Skin of body (tissue), 2 donors: ENCODE data around the gene MPZL2. TPM values are rescaled to one million over a fixed set of nuclear protein-coding genes. Genes with fewer than 3 reads are reported as not detected.

ENCODE experiments used
- DNase-seq: peaks from one replicate; lab custom pipeline; 2025; lab: John Stamatoyannopoulos, UW
- total RNA-seq: library from RNA; depleted of rRNA; stranded (reverse); fragments of >200 nt; gene quantifications from one replicate; pipeline ENCODE4 v1.2.3, GENCODE V29; 2014

MPZL2 gene
- total RNA-seq, 1 donor from 2014 or later: 56.5 TPM

DNA sequence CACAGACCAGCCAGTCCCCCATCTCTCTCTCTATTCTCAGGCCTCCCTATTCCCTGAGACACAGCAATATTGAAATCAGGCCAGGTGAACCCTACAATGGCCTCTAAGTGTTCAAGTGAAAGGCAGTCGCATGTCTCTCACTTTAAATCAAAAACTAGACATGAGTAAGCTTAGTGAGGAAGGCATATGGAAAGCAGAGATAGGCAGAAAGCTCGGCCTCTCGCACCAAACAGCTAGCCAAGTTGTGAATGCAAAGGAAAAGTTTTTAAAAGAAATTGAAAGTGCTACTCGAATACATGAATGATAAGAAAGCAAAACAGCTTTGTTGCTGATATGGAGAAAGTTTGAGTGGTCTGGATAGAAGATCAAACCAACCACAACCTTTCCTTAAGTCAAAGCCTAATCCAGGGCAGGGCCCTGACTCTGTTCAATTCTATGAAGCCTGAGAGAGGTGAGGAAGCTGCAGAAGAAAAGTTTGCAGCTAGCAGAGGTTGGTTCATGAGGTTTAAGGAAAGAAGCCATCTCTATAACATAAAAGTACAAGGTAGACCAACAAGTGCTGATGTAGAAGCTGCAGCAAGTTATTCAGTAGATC, 19.8 kb upstream of the MPZL2 start:
- DNase-seq: no peak

DNA sequence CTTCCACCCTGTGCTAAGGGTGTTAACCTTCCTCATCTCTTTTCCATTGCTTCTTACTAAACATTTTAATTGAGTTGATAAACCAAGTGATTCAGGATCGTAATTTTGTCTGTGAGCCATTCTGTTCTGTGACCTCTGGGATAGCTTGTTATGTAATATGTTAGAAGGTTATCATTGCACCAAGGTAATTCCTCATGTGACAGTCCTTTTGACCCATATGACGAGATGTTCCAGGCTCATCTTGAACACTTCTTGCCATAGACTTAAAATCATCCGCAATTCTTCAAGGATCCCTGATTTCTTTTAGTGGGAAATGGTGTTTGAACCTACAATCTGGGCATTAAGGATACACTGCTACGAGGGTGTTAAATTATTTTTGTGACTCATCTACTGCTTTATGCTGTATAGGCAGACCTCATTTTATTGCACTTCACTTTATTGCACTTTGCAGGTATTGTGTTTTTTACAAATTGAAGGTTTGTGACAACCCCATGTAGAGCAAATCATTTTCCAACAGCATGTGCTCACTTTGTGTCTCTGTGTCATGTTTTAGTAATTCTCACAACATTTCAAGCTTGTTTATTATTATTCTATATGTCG, 19.0 kb upstream of the MPZL2 start:
- DNase-seq: no peak

DNA sequence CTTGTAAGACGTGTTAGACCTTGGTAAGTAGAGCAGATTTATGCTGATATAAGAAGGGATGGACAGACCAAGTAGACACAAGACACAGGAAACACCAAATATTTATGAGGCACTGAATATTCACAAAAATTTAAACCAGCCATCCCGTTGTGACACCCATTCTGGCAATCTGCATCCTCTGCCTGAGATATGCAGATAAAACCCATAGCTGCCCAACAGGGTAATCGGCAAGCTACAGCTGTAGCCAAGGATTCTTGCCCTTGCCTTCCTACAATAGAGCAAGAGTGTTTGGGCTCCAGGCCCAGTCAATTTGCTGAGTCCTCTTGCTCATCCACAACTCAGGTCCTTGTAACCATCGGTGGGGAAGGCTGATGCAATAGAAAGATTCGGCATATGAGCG, 18.5 kb upstream of the MPZL2 start:
- no peak for DNase-seq

DNA sequence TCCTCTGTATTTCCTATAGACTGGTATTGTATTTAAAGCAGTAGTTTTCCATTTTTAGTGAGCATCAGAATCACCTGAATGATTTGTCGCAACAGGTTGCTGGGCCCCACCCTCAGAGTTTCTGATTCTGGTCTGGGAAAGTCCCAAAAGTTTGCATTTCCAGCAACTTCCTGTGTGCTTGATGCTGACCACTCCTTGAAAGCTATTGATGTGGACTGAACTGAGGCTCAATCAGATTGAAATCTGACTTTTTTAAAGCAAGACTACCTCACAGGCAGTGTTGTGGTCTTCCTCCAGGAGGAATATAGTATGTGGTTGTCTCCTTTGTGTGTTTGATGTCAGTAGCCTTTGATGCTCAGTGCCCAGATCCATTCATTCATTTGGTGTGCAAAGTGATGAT, 17.2 kb upstream of the MPZL2 start:
- DNase-seq: no peak

DNA sequence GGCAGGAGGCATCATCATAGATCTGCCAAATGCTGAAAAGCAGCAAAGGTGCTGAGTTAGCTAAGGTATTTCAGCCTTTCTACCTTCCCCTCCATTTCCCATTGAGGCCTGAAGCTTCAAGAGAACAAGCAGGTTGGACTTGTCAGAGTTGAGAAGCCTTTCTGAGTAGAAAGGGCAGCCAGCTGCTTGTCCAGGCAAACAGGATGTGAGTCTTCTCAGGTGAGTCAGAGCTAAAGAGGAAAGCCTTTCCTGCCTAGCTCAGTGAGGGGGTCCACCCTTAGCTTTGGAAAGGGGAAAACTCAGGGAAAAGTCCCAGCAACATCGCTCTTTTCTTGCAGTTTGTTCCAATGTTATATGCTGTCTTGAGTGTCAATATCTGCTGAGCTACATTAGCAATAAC, 13.2 kb upstream of the MPZL2 start:
- no peak for DNase-seq

DNA sequence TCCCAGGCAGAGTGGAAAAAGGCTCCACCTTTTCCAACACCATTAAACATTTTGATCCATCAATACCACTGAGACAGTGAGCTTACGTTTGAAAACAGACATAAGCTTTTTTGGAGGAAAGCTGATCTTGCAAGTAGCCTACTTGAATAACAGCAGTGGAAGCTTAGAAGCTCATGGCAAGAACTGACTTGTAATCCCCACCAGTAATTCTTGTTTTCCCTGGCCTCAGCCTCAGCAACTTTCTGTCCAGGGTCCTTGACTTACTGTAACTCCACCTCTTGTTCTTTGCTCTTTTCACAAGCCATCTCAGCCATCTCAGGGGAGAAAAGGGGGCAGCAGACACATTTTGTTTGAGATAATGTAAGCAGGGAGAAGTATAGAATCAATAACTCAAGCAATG, 12.3 kb upstream of the MPZL2 start:
- DNase-seq: no peak

DNA sequence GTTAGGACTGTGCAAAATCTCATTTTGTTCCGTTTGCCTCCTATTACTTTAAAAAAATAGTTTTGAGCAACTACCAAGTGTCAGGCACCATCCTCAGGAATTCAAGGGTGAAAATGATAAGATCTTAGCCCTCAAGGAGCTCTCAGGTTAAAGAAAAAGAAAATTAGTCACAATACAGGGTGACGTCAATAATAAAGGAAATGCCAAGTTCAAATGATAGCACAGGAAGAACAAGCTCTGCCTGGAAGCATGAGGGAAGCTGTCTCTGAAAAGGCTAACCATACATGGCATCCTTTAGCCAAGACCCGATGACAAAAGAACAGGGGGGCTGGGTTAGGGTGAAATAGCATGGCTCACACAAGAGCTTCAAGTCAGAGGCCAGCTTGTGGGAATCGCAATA, 11.1 kb upstream of the MPZL2 start:
- DNase-seq: no peak

DNA sequence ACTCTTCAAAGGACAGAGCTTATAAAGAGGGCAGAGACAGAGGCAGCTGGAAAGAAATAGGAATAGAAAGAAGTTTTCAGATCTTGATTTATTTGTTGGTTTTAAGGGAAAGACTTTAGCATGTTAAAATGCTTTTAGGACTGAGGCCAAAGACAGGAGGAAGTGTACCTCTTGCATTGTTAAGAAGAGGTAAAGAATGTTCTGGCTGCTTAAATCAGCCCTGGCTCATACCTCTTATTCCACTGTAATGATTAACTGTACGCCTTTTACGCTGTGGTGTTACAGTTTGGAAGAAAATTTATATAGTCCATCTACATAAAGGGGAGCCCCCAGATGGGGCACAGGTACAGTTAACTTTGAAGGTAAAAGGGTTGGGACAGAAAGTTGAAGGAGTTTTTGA, 10.1 kb upstream of the MPZL2 start:
- no peak for DNase-seq

DNA sequence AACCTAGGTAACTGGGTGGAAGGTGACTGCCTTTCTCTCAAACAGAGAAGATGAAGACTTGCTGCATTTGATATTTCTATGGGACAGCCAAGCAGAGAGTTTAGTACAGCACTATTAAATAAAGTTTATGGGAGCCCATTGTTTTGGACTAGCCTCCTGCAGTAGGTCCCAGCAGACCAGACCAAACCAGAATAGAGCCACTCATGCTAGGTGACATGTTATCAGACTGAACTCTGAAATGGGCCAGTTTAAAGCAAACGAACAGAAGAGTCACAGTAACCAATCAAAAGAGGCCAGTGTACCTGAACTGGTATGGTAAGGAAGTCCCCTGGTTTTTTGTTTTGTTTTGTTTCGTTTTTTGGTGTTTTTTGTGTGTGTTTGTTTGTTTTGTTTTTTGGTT, 7.9 kb upstream of the MPZL2 start:
- no peak for DNase-seq

DNA sequence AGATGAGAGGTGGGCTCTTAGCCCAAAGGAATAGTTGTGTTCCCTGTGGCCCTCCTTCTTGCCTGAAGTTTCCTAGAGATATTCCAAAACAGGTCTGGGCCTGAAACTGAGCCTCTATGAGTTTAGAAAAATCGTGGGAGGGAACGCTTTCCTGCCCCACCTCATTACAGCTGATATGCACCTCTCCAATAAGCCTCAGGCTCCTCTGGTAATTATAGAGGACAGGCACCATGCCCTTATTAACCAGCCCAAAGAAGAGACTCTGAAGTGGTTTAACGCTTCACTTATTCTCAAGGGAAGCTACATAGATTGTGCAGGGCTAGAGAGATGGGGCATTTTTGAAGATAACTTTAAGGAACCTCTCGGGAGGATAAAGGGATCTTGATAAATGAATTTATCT, 3.4 kb upstream of the MPZL2 start:
- no peak for DNase-seq

DNA sequence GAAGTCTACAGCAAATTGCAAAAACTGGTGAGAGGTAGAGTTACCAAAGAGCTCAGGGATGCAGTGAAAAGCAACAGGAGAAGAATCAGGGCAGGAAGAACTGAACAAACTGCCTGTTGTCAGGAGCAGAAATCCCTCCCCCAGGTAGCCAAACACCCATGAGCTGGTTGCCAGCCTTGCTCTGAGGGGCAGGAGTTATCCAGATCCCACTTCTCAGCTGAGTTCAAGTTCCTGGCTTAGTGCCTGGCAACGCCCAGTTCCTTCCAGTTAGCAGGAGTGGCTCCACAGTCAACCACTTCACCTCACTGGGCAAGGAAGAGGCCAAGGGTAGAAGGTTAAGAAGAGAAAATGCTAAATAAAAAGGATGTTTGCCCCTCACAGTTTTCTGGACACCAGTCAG, 1.9 kb upstream of the MPZL2 start:
- DNase-seq: no peak

DNA sequence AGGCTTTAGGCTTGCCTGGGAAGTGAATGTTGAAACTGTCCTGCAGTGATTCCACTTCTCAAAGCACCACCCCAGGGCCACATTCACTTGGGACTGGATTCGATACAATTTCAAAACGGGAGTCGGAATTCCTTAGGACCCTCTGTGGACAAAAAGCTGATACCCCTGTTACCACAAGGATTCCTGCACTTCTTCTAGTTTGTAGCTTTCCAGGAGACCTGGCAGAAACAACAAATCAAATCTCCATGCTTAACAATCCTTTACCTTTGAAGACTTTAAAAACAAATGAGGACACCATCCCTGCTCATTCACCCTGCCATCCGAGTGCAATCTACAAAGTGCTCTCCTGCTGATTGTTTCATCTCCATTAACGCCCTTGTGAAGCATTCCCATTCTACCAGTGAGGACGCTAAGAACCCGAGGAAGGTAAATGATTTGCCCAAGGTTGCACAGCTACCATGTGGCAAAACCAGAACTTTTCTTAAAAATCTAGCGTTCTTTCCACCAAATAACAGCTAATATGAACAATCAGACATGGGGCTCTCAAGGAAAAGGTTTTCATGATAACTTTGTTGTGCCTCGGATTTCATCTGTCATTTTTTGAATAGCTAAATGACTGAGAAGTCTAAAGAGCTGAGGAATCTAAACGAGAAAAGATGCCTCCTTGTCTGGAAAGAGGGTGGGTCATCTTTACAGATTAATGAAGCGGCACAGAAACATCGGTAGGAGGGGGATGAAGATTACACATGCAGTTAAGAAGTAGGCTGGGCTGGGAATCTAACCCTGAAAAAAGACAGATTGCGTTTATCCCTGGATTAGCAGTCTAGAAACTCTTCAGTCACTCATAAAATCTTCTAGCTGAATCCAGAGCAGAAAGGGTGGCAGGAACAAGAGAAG, 720 bp upstream of the MPZL2 start:
- no peak for DNase-seq

DNA sequence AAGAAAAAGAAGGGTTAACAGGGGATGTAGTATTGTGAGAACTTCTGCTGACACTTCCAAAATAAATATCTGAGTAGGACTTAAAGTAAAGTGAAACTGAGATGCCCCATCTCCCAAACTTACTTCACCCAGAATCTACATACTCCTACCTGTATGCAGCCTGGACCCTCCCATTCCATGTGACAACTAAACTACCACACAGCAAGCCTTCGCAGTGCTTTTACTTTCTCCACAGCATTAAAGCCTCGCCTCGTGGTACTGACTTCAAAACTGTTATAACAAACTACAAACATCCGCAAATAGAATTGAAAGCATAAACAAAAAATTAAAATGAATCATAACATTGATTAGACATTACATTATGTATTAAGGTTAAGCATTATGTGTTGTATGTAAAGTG, 985 bp downstream of the MPZL2 start:
- no peak for DNase-seq

DNA sequence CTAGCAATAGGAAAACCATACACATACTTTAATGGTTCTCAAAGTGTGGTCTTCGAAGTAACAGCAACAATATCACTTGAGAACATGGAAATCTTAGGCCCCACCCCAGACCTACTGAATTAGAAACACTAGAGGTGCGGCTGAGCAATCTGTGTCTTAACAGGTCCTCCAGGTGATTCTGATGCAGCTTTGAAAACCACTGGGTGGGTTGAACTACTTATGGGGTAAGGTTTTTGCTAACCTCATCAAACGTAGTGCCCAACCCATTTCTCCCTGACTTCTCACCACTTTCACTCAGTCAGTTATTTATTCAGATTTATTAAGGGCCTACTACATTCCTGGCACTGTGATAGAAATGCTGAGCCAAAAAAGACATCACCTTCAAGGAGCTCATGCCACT, 3.7 kb downstream of the MPZL2 start:
- DNase-seq: no peak

DNA sequence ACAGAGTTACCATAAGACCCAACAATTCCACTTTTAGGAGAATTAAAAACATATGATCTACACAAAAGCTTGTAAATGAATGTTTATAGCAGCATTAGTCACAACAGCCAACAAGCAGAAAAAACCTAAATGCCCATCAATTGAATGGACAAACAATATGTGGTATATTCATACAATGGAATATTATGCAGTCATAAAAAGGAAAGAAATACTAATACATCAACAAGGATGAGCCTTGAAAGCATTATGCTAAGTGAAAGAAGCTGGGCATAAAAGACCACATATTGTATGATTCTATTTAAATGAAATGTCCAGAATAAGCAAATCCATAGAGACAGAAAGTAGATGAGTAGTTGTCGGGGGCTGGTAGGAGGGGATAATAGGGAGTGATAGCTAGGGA, 5.0 kb downstream of the MPZL2 start:
- no peak for DNase-seq

DNA sequence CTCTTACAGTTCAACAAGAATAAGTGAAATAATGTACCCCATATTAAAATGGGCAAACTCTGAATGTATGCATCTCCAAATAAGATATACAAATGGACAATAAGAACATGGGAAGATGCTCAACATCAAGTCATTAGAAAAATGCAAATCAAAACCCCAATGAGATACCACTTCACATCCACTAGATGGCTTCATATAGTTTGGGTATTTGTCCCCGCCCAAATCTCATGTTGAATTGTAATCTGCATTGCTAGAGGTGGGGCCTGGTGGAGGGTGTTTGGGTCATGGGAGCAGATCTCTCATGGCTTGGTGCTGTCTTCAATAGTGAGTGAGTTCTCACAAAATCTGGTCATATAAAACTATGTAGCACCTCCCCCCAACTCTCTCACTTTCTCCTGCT, 5.7 kb downstream of the MPZL2 start:
- no peak for DNase-seq

DNA sequence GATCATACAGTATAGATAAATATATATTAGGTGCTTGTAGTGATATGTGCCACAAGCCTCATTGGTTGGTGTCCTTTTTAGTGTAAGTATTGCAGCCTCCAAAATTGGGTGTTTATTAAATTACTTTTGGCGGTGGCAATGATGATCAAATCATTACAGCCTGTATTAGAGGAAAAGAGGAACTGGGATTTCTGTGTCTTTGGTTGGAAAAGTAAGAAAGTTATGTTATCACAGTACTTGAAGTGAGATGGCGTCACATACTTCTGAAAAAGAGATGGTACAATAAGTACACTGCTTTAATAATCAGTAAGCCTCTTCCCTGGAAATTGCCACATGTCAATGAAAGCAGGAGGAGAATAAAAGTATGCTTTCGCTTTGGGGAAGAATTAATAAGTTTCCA, 11.4 kb downstream of the MPZL2 start:
- DNase-seq: no peak

DNA sequence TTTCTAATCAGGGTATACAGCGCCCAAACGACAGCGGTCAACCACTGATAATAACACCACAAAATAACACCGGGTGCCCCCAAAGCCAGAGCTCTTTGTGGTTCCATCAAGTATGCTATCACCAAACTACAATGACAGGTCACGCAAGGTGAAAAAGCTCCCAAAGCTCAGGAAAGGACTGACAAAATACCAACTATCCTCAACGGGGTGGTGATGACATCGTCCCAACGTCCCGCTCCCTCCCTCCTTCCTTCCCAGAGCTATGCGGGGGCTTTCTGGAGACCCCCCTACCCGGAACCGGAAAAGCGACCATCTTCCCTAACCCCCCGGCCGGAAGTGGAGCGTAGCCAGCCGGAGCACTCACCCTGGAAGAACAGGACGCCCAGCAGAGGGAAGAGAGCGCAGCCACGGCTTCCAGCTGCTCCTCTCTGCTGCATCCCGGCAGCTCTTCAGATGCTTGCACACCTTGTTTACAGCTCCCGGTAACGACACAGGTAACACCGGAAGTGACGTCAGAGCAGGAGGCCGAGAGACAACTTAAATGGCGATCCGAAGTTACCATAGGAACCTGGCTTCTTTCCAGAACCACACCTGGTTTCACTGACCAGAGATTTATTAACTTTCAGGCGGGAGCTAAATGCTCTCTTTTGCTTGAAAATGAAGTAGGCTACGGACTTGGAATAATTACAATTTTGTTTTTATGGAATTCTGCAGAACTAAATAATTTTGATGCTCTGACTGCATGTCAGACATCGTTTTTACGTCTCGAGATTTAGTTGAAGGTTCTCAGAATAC, 12.0 kb downstream of the MPZL2 start, which contains the start of gene MPZL3:
Gene MPZL3 (minus strand): TSS at position 508 of the 795 bp plus-strand sequence. CDS start 71 bp downstream, at position 437.
- peak; percentile 78 for DNase-seq

DNA sequence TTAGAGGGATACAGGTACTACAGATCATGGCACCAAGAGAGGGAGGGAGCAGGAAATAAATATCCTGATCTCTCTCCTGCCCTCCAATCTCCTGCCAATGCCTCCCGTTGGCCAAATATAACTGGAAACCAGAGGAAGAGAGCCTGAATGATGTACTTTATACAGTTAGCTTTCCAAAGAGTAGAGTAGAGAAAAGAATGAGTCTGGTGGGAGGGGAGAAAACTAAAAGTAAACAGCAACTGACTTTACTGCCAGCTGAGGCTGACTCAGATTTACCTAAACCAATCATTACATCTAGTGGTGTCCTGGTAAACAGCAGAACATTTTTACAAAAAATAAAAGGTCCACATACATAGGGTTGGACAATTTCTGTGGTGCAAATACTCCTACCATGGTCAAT, 17.1 kb downstream of the MPZL2 start:
- no peak for DNase-seq

DNA sequence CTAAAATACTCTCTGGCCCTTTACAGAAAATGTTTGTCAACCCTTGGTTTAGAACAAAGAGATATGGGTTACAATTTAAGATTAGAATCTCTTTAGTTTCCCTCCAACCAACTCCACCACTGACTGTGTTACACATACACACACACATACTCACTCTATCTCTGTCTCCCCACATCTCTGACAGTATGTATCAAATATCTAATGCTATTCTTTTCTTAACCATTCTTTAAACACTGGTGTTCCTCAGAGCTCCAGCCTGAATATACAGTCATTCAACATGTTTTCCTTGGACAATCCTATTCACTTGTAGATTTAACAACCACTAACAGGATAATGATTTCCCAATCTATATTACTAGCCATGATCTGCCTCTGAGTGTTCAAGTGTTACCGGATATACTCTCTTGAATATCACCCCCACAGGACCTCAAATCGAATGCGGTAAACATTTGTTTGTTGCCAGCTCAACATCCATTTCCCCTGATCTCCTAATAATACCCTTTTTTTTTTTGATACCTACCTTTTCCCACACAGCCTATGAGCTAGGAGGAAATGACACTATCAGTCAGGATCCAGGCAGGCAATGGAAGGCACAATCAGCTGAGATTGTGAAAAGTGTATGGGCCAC, 18.0 kb downstream of the MPZL2 start:
- DNase-seq: no peak

DNA sequence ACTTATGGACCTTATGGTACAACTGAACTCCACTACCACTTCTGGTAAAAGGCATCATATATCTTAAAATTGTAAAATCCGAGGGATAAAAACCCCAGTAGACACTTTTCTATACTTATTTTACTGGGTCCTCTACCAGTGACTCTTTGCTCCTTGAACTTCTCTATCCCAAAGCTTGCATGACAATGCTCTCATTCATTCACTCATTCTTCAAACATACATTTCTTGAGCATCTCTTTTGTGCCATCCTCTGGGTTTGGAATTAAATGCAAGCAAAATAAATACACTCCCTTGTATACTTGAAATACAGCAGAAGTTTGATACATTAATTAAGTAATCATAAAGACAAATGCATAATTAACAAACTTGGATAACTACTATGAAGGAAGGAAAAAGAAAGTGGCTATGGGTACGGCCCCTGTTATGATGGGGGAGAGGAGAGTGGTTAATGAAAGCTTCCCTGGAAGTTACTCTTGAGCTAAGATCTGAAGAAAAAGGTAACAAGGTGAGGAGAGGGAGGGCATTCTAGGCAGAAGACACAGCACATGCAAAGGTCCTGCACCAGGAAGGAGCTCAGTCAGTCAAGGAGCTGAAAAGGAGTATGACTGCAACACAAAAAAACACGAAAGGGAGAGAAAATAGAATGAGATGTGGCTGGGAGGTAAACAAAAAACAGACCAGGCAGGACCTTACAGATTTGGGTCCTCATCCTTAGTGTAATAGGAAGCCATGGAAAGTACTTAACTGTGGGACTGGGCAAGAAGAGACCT, 19.9 kb downstream of the MPZL2 start:
- no peak for DNase-seq
